ENCODE measurements around the gene CHAD. TPM values are rescaled to one million over a fixed set of nuclear protein-coding genes. Genes with fewer than 3 reads are reported as not detected.

CHAD gene
- total RNA-seq (2014; rRNA removed; shearing (Covaris generic)): not detected in 2 replicates

- DNase-seq (ENCODE audit: low read depth): no peak
Observed at GRCh38 chr17:50468304-50469207, at the start of gene CHAD. TSS of gene CHAD (minus strand) at chr17:50468880. CDS start at chr17:50468813, 67 bp downstream.

GRCh38 chr17:50517504-50518383 is 49.1 kb upstream of the CHAD start:
- no peak for DNase-seq (ENCODE audit: low read depth)

GRCh38 chr17:50517011-50517410 is 48.3 kb upstream of the CHAD start:
- no peak for DNase-seq (ENCODE audit: low read depth)

GRCh38 chr17:50514936-50515702 is 46.4 kb upstream of the CHAD start:
- DNase-seq (ENCODE audit: low read depth): peak; percentile 13

- no peak for DNase-seq (ENCODE audit: low read depth)
Observed at GRCh38 chr17:50514388-50514787, 45.7 kb upstream of the CHAD start.

- no peak for DNase-seq (ENCODE audit: low read depth)
Observed at GRCh38 chr17:50513495-50513894, 44.8 kb upstream of the CHAD start.

- peak; percentile 15 for DNase-seq (ENCODE audit: low read depth)
Observed at GRCh38 chr17:50511058-50511457, 42.4 kb upstream of the CHAD start.

- no peak for DNase-seq (ENCODE audit: low read depth)
Observed at GRCh38 chr17:50508573-50509460, 40.1 kb upstream of the CHAD start.

GRCh38 chr17:50507871-50508572 is 39.3 kb upstream of the CHAD start, which contains the start of gene MYCBPAP:
TSS of gene MYCBPAP (plus strand) at chr17:50508439. CDS start at chr17:50508675, 236 bp downstream.
- DNase-seq (ENCODE audit: low read depth): peak; percentile 70

GRCh38 chr17:50506298-50506697 is 37.6 kb upstream of the CHAD start:
- DNase-seq (ENCODE audit: low read depth): no peak

GRCh38 chr17:50505591-50506130 is 37.0 kb upstream of the CHAD start:
- DNase-seq (ENCODE audit: low read depth): no peak

- DNase-seq (ENCODE audit: low read depth): no peak
Observed at GRCh38 chr17:50502301-50502990, 33.8 kb upstream of the CHAD start.

- DNase-seq (ENCODE audit: low read depth): peak; percentile 27
Observed at GRCh38 chr17:50501054-50501453, 32.4 kb upstream of the CHAD start.

- no peak for DNase-seq (ENCODE audit: low read depth)
Observed at GRCh38 chr17:50499721-50500120, 31.0 kb upstream of the CHAD start.

GRCh38 chr17:50499270-50499669 is 30.6 kb upstream of the CHAD start:
- no peak for DNase-seq (ENCODE audit: low read depth)

GRCh38 chr17:50498021-50498874 is 29.6 kb upstream of the CHAD start:
- DNase-seq (ENCODE audit: low read depth): no peak

GRCh38 chr17:50495918-50496317 is 27.2 kb upstream of the CHAD start:
- peak; percentile 36 for DNase-seq (ENCODE audit: low read depth)

GRCh38 chr17:50495217-50495823 is 26.6 kb upstream of the CHAD start:
- DNase-seq (ENCODE audit: low read depth): no peak
